Activated T-cell treated with anti-CD3 and anti-CD28 coated beads, Interleukin-2, amount 50 U/mL, for 24 hours (primary cell): ENCODE results near the gene IGSF11.
"Not testable (repeated sequence)": the region's sequence is repeated elsewhere in the genome, so short reads cannot be mapped to it uniquely, and the experiment has no call there.

Source experiments
- DNase-seq: peaks from one replicate; pipeline ENCODE4 v3.0.0-alpha.2; 2020
- H3K27ac Mint-ChIP-seq: 2 replicates; pipeline ENCODE4 v1.8.0; 2020; ENCODE audit warnings: mild to moderate bottlenecking, mixed read lengths
- H3K27me3 Mint-ChIP-seq: 2 replicates; pipeline ENCODE4 v1.8.0; 2020; ENCODE audit warnings: mixed read lengths
- H3K36me3 Mint-ChIP-seq: 2 replicates; pipeline ENCODE4 v1.8.0; 2020; ENCODE audit warnings: low read depth, mixed read lengths
- H3K4me1 Mint-ChIP-seq: 2 replicates; pipeline ENCODE4 v1.8.0; 2020; ENCODE audit warnings: low read depth, mixed read lengths
- H3K4me3 Mint-ChIP-seq: 2 replicates; pipeline ENCODE4 v1.8.0; 2020; ENCODE audit warnings: mild to moderate bottlenecking, moderate library complexity, mixed read lengths
- H3K9me3 Mint-ChIP-seq: 2 replicates; pipeline ENCODE4 v1.8.0; 2020; ENCODE audit warnings: mixed read lengths

IGSF11 gene

GRCh38 chr3:118977671-118978392 is 56.8 kb downstream of the IGSF11 start:
- Mint-ChIP-seq H3K27ac (no peak overlapping the region), H3K36me3 (no peaks in the 10 kb centered on the region), H3K9me3 (no peaks in the 10 kb centered on the region), H3K27me3 (peaks cover 3% of the 10 kb centered on the region), H3K4me1 (peaks cover 14% of the 10 kb centered on the region), H3K4me3 (no peak overlapping the region)
- DNase-seq: no peak

GRCh38 chr3:118977118-118977517 is 57.5 kb downstream of the IGSF11 start:
- Mint-ChIP-seq H3K36me3 (no peaks in the 10 kb centered on the region), H3K27me3 (peaks cover 3% of the 10 kb centered on the region), H3K4me1 (peaks cover 13% of the 10 kb centered on the region), H3K4me3 (no peak overlapping the region), H3K9me3 (no peaks in the 10 kb centered on the region), H3K27ac (no peak overlapping the region)
- DNase-seq: no peak

- H3K27ac Mint-ChIP-seq, H3K27me3 Mint-ChIP-seq: not testable (repeated sequence)
Measured at GRCh38 chr3:118975476-118975875, 59.2 kb downstream of the IGSF11 start.

GRCh38 chr3:118974356-118975097 is 60.1 kb downstream of the IGSF11 start:
- no peak for DNase-seq
- H3K9me3 Mint-ChIP-seq: no peaks in the 10 kb centered on the region
- no peak overlapping the region for H3K27ac Mint-ChIP-seq
- H3K4me1 Mint-ChIP-seq: peaks cover 7% of the 10 kb centered on the region
- H3K36me3 Mint-ChIP-seq: no peaks in the 10 kb centered on the region
- no peak overlapping the region for H3K4me3 Mint-ChIP-seq
- H3K27me3 Mint-ChIP-seq: peaks cover 2% of the 10 kb centered on the region

More at GRCh38 chr3:118975476-118975875, 59.2 kb downstream of the IGSF11 start:
- H3K9me3 Mint-ChIP-seq, H3K36me3 Mint-ChIP-seq, DNase-seq, H3K4me3 Mint-ChIP-seq, H3K4me1 Mint-ChIP-seq: not testable (repeated sequence)

- Mint-ChIP-seq H3K4me1 (peaks cover 7% of the 10 kb centered on the region), H3K4me3 (no peak overlapping the region), H3K27me3 (peaks cover 2% of the 10 kb centered on the region), H3K36me3 (no peaks in the 10 kb centered on the region), H3K27ac (no peak overlapping the region), H3K9me3 (no peaks in the 10 kb centered on the region)
- DNase-seq: no peak
Measured at GRCh38 chr3:118973050-118973449, 61.6 kb downstream of the IGSF11 start.

GRCh38 chr3:118970819-118971218 is 63.8 kb downstream of the IGSF11 start:
- Mint-ChIP-seq H3K36me3 (no peaks in the 10 kb centered on the region), H3K4me1 (peaks cover 2% of the 10 kb centered on the region), H3K27ac (no peak overlapping the region), H3K4me3 (no peak overlapping the region), H3K27me3 (peaks cover 2% of the 10 kb centered on the region), H3K9me3 (no peaks in the 10 kb centered on the region)
- no peak for DNase-seq

- no peaks in the 10 kb centered on the region for H3K9me3 Mint-ChIP-seq
- no peak for DNase-seq
- H3K36me3 Mint-ChIP-seq: no peaks in the 10 kb centered on the region
- no peak overlapping the region for H3K4me3 Mint-ChIP-seq
- no peaks in the 10 kb centered on the region for H3K4me1 Mint-ChIP-seq
- H3K27me3 Mint-ChIP-seq: peaks cover 2% of the 10 kb centered on the region
- no peak overlapping the region for H3K27ac Mint-ChIP-seq
Measured at GRCh38 chr3:118968640-118969039, 66.0 kb downstream of the IGSF11 start.

- H3K4me1 Mint-ChIP-seq: no peaks in the 10 kb centered on the region
- H3K27me3 Mint-ChIP-seq: peaks cover 2% of the 10 kb centered on the region
- no peak overlapping the region for H3K4me3 Mint-ChIP-seq
- H3K9me3 Mint-ChIP-seq: no peaks in the 10 kb centered on the region
- H3K36me3 Mint-ChIP-seq: no peaks in the 10 kb centered on the region
- DNase-seq: no peak
- H3K27ac Mint-ChIP-seq: no peak overlapping the region
Measured at GRCh38 chr3:118968111-118968510, 66.5 kb downstream of the IGSF11 start.

- Mint-ChIP-seq H3K27ac (no peak overlapping the region), H3K4me3 (no peak overlapping the region), H3K4me1 (no peaks in the 10 kb centered on the region), H3K9me3 (no peaks in the 10 kb centered on the region), H3K36me3 (no peaks in the 10 kb centered on the region), H3K27me3 (peaks cover 2% of the 10 kb centered on the region)
- DNase-seq: no peak
Measured at GRCh38 chr3:118966700-118967099, 67.9 kb downstream of the IGSF11 start.

- Mint-ChIP-seq H3K9me3 (no peaks in the 10 kb centered on the region), H3K27me3 (no peaks in the 10 kb centered on the region), H3K4me3 (no peak overlapping the region), H3K36me3 (no peaks in the 10 kb centered on the region), H3K4me1 (no peaks in the 10 kb centered on the region), H3K27ac (no peak overlapping the region)
- no peak for DNase-seq
Measured at GRCh38 chr3:118963711-118964110, 70.9 kb downstream of the IGSF11 start.

- DNase-seq: no peak
- Mint-ChIP-seq H3K4me1 (peaks cover 19% of the 10 kb centered on the region), H3K36me3 (no peaks in the 10 kb centered on the region), H3K4me3 (no peak overlapping the region), H3K27me3 (no peaks in the 10 kb centered on the region), H3K9me3 (no peaks in the 10 kb centered on the region), H3K27ac (no peak overlapping the region)
Measured at GRCh38 chr3:118960876-118961450, 73.7 kb downstream of the IGSF11 start.

GRCh38 chr3:118955914-118956556 is 78.6 kb downstream of the IGSF11 start:
- no peak for DNase-seq
- H3K9me3 Mint-ChIP-seq: no peaks in the 10 kb centered on the region
- no peak overlapping the region for H3K4me3 Mint-ChIP-seq
- no peaks in the 10 kb centered on the region for H3K36me3 Mint-ChIP-seq
- peaks cover 47% of the 10 kb centered on the region for H3K4me1 Mint-ChIP-seq
- no peaks in the 10 kb centered on the region for H3K27me3 Mint-ChIP-seq
- H3K27ac Mint-ChIP-seq: peak overlapping the region; percentile 28

GRCh38 chr3:118951089-118951488 is 83.6 kb downstream of the IGSF11 start:
- Mint-ChIP-seq H3K36me3 (no peaks in the 10 kb centered on the region), H3K27ac (no peak overlapping the region), H3K9me3 (no peaks in the 10 kb centered on the region), H3K4me1 (peaks cover 56% of the 10 kb centered on the region), H3K27me3 (no peaks in the 10 kb centered on the region), H3K4me3 (no peak overlapping the region)
- no peak for DNase-seq

- Mint-ChIP-seq H3K36me3 (no peaks in the 10 kb centered on the region), H3K27me3 (no peaks in the 10 kb centered on the region), H3K9me3 (no peaks in the 10 kb centered on the region), H3K4me3 (no peak overlapping the region), H3K27ac (peak overlapping the region; percentile 50), H3K4me1 (peaks cover 43% of the 10 kb centered on the region)
- no peak for DNase-seq
Measured at GRCh38 chr3:118949113-118949760, 85.4 kb downstream of the IGSF11 start.
